Liver (tissue), 9 donors: ENCODE data around the gene CELF2. TPM values are rescaled to one million over a fixed set of nuclear protein-coding genes. Genes with fewer than 3 reads are reported as not detected.

Experiments
- DNase-seq: peaks from one replicate; pipeline ENCODE4 v3.0.0-alpha.2; 2017; ENCODE audit warnings: low spot score
- H3K27ac ChIP-seq, 2 donors: one replicate each; pipeline ENCODE4 v1.7.0; 2013; ENCODE audit warnings: inconsistent platforms in 2 of 2, low read length in 2 of 2, control low read depth in 1 of 2, low read depth in 1 of 2, mild to moderate bottlenecking in 1 of 2
- H3K27me3 ChIP-seq, 4 donors: one replicate each; pipeline versions ENCODE4 v1.6.1 to v1.7.0; 2013; ENCODE audit warnings: low read length in 3 of 4, inconsistent platforms in 1 of 4, mild to moderate bottlenecking in 1 of 4, moderate library complexity in 1 of 4; ENCODE audit not compliant: control insufficient read depth in 4 of 4, insufficient read depth in 4 of 4
- H3K36me3 ChIP-seq, 4 donors: one replicate each; pipeline versions ENCODE4 v1.6.1 to v1.7.0; 2013; ENCODE audit warnings: low read length in 3 of 4, mild to moderate bottlenecking in 3 of 4, low read depth in 1 of 4, moderate library complexity in 1 of 4; ENCODE audit not compliant: control insufficient read depth in 4 of 4, insufficient read depth in 3 of 4
- H3K4me1 ChIP-seq, 4 donors: one replicate each; pipeline versions ENCODE4 v1.6.1 to v1.7.0; 2013; ENCODE audit warnings: low read length in 3 of 4, mild to moderate bottlenecking in 3 of 4, moderate library complexity in 1 of 4; ENCODE audit not compliant: control insufficient read depth in 4 of 4, insufficient read depth in 4 of 4
- H3K4me3 ChIP-seq, 3 donors: one replicate each; pipeline versions ENCODE4 v1.6.1 to v1.7.0; 2013; ENCODE audit warnings: low read length in 3 of 3, control low read depth in 1 of 3, low read depth in 1 of 3, mild to moderate bottlenecking in 1 of 3
- H3K9ac ChIP-seq, 2 donors: one replicate each; pipeline ENCODE4 v1.7.0; 2013; ENCODE audit warnings: low read length in 2 of 2, mild to moderate bottlenecking in 2 of 2, moderate library complexity in 2 of 2, control low read depth in 1 of 2, low read depth in 1 of 2
- H3K9me3 ChIP-seq, 4 donors: one replicate each; pipeline versions ENCODE4 v1.6.1 to v1.7.0; 2013; ENCODE audit warnings: low read length in 3 of 4; ENCODE audit not compliant: control insufficient read depth in 4 of 4
- EGR1 ChIP-seq, 2 donors: IDR thresholded peaks; 2 replicates each; pipeline ENCODE4 v1.6.1; 2016 to 2018; ENCODE audit warnings: antibody characterized with exemption in 2 of 2, low read depth in 2 of 2
- FOXA1 ChIP-seq: IDR thresholded peaks from 2 replicates; pipeline ENCODE4 v1.6.1; 2016; ENCODE audit warnings: antibody characterized with exemption
- FOXA2 ChIP-seq: IDR thresholded peaks from 2 replicates; pipeline ENCODE4 v1.6.1; 2016; ENCODE audit warnings: antibody characterized with exemption
- GABPA ChIP-seq, 2 donors: IDR thresholded peaks in 1 of 2; conservative IDR thresholded peaks in 1 of 2; 2 replicates each; pipeline ENCODE4 v1.6.1; 2016; ENCODE audit warnings: antibody characterized with exemption in 2 of 2, mild to moderate bottlenecking in 1 of 2, moderate library complexity in 1 of 2
- HNF4A ChIP-seq, 2 donors: conservative IDR thresholded peaks; 2 replicates each; pipeline ENCODE4 v1.6.1; 2016; ENCODE audit warnings: antibody characterized with exemption in 2 of 2, mild to moderate bottlenecking in 2 of 2
- JUND ChIP-seq, 2 donors: IDR thresholded peaks; 2 replicates each; pipeline ENCODE4 v1.6.1; 2016; ENCODE audit warnings: antibody characterized with exemption in 2 of 2
- NR2F2 ChIP-seq: IDR thresholded peaks from 2 replicates; pipeline ENCODE4 v1.6.1; 2016; ENCODE audit warnings: antibody characterized with exemption
- RAD21 ChIP-seq, 2 donors: IDR thresholded peaks; 2 replicates each; pipeline ENCODE4 v1.6.1; 2016; ENCODE audit warnings: antibody characterized with exemption in 2 of 2, mild to moderate bottlenecking in 2 of 2
- RXRA ChIP-seq, 2 donors: IDR thresholded peaks; 2 replicates each; pipeline ENCODE4 v1.6.1; 2017 to 2018; ENCODE audit warnings: antibody characterized with exemption in 2 of 2, mild to moderate bottlenecking in 1 of 2
- SP1 ChIP-seq: IDR thresholded peaks from 2 replicates; pipeline ENCODE4 v1.6.1; 2018; ENCODE audit warnings: antibody characterized with exemption, mild to moderate bottlenecking
- TAF1 ChIP-seq: conservative IDR thresholded peaks from 2 replicates; pipeline ENCODE4 v1.6.1; 2016; ENCODE audit warnings: antibody characterized with exemption, mild to moderate bottlenecking
- YY1 ChIP-seq: IDR thresholded peaks from 2 replicates; pipeline ENCODE4 v1.6.1; 2016; ENCODE audit warnings: antibody characterized with exemption, mild to moderate bottlenecking
- ZBTB33 ChIP-seq: IDR thresholded peaks from 2 replicates; pipeline ENCODE4 v1.6.1; 2016; ENCODE audit warnings: antibody characterized with exemption
- WGBS: extraction: QIAGEN DNeasy Blood & Tissue Kit; methylation state at CpG from one replicate; pipeline ENCODE4 v1.1.7; 2013; 5-methylcytosine and 5-hydroxymethylcytosine counted together
- polyA plus RNA-seq, 2 donors: library from polyadenylated mRNA; stranded (reverse) in 1 of 2; unstranded in 1 of 2; fragments of 200-250 nt in 1 of 2; fragments of >200 nt in 1 of 2; fragmentation: Nextera tagmentation in 1 of 2; extraction: Ambion mirVana in 1 of 2; gene quantifications; one replicate each; pipeline versions ENCODE4 v1.2.1 to v1.2.3, GENCODE V29; 2013 to 2015
- total RNA-seq, 2 donors: library from RNA; depleted of rRNA; stranded (reverse); fragments of >200 nt; gene quantifications; one replicate each; pipeline ENCODE4 v1.2.3, GENCODE V29; 2014
- TF ChIP-seq, protein P1 (sequence below): IDR thresholded peaks from 2 replicates; pipeline ENCODE4 v1.6.1; 2016; ENCODE audit warnings: antibody characterized with exemption
- TF ChIP-seq, protein P2 (sequence below): IDR thresholded peaks from 2 replicates; pipeline ENCODE4 v1.6.1; 2016; ENCODE audit warnings: antibody characterized with exemption
- TF ChIP-seq, protein P3 (sequence below): IDR thresholded peaks from 2 replicates; pipeline ENCODE4 v1.6.1; 2016; ENCODE audit warnings: antibody characterized with exemption, mild to moderate bottlenecking
- donor health status: healthy.
- donor health status: healthy.
- donor health status: healthy.
- donor health status: healthy.
- donor health status: healthy.

Gene CELF2
- total and polyA plus RNA-seq, 4 donors: 1.4 to 8.5 (median 5.6) TPM

DNA sequence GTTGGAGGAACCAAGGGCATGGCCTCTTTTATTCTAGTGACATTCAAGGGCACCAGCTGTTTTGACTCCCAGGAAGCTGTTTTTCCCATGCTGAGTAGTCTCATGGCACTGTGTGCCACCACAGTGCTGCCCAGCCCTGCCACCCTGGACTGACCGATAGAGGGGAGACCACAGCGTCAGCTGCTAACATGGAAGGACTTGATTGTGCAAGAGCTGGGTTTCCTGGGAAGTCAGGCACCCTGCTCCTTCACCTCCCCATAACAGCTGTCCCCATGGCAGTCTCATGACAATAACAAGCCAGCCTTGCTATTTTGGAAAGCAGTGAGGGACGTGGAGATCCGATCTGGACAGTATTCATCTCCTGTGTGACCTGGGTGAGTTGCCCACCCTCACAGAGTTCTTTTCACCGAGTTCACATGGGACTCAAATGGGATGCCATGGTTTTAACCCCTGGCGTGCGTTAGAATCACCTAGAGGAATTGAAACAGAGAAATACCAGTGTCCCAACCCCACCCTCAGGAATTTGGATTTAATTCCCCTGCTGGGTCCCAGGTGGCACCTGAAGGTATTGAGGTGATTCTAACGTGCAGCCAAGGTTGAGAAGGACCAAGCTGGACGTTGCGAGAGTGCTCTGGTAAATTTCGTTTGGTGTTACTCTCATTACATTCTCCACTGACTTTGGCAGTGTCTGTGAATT lies 174.8 kb downstream of the CELF2 start:
- DNase-seq: no peak
- H3K27me3 ChIP-seq: peaks cover 0 to 4% (median 0%) of the 10 kb centered on the region in 4 donors
- WGBS: 60% methylated on average over 11 of the region's 11 CpGs
- TF ChIP-seq HNF4A (conservative IDR thresholded peaks at IDR 0.05) (no peak), JUND (IDR thresholded peaks at IDR 0.05) (no peak), RXRA (IDR thresholded peaks at IDR 0.05) (no peak), YY1 (no peak), ZBTB33 (no peak), TAF1 (no peak)
- TF ChIP-seq, protein P1, sequence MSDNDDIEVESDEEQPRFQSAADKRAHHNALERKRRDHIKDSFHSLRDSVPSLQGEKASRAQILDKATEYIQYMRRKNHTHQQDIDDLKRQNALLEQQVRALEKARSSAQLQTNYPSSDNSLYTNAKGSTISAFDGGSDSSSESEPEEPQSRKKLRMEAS: no peak
- TF ChIP-seq, protein P2, sequence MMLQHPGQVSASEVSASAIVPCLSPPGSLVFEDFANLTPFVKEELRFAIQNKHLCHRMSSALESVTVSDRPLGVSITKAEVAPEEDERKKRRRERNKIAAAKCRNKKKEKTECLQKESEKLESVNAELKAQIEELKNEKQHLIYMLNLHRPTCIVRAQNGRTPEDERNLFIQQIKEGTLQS: no peak
- TF ChIP-seq, protein P3, sequence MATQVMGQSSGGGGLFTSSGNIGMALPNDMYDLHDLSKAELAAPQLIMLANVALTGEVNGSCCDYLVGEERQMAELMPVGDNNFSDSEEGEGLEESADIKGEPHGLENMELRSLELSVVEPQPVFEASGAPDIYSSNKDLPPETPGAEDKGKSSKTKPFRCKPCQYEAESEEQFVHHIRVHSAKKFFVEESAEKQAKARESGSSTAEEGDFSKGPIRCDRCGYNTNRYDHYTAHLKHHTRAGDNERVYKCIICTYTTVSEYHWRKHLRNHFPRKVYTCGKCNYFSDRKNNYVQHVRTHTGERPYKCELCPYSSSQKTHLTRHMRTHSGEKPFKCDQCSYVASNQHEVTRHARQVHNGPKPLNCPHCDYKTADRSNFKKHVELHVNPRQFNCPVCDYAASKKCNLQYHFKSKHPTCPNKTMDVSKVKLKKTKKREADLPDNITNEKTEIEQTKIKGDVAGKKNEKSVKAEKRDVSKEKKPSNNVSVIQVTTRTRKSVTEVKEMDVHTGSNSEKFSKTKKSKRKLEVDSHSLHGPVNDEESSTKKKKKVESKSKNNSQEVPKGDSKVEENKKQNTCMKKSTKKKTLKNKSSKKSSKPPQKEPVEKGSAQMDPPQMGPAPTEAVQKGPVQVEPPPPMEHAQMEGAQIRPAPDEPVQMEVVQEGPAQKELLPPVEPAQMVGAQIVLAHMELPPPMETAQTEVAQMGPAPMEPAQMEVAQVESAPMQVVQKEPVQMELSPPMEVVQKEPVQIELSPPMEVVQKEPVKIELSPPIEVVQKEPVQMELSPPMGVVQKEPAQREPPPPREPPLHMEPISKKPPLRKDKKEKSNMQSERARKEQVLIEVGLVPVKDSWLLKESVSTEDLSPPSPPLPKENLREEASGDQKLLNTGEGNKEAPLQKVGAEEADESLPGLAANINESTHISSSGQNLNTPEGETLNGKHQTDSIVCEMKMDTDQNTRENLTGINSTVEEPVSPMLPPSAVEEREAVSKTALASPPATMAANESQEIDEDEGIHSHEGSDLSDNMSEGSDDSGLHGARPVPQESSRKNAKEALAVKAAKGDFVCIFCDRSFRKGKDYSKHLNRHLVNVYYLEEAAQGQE: no peak
- no peak overlapping the region for H3K4me3 ChIP-seq
- no peaks in the 10 kb centered on the region for H3K4me1 ChIP-seq
- no peaks in the 10 kb centered on the region for H3K36me3 ChIP-seq
- no peak overlapping the region for H3K9ac ChIP-seq
- no peak overlapping the region for H3K27ac ChIP-seq
- no peaks in the 10 kb centered on the region for H3K9me3 ChIP-seq

- Histone ChIP-seq H3K27ac (no peak overlapping the region), H3K9ac (no peak overlapping the region), H3K9me3 (no peaks in the 10 kb centered on the region), H3K27me3 (peaks cover 0 to 4% (median 0%) of the 10 kb centered on the region in 4 donors), H3K4me3 (no peak overlapping the region), H3K36me3 (no peaks in the 10 kb centered on the region), H3K4me1 (no peaks in the 10 kb centered on the region)
- DNase-seq: no peak
- 72% methylated on average over 7 of the region's 7 CpGs for WGBS
- TF ChIP-seq RXRA (IDR thresholded peaks at IDR 0.05): no peak
- no peak for TF ChIP-seq NR2F2
- TF ChIP-seq FOXA1: no peak
- TF ChIP-seq, protein P3: no peak
- no peak for TF ChIP-seq SP1
- TF ChIP-seq YY1: no peak
- TF ChIP-seq EGR1 (IDR thresholded peaks at IDR 0.05; ENCODE audit: low read depth in 2 of 2): no peak
- TF ChIP-seq, protein P2: no peak
- no peak for TF ChIP-seq ZBTB33
- no peak for TF ChIP-seq GABPA (IDR thresholded peaks at IDR 0.05 in 1 of 2, conservative IDR thresholded peaks at IDR 0.05 in 1 of 2)
- TF ChIP-seq JUND (IDR thresholded peaks at IDR 0.05): no peak
- TF ChIP-seq FOXA2: no peak
- no peak for TF ChIP-seq RAD21 (IDR thresholded peaks at IDR 0.05)
These were observed 175.4 kb downstream of the CELF2 start for GRCh38 chr10:11193001-11193551.
